ENCODE results near the gene TMEM123. TPM values are rescaled to one million over a fixed set of nuclear protein-coding genes. Genes with fewer than 3 reads are reported as not detected.

Gene TMEM123
- total RNA-seq, 2 experiments from 2014 or later: 288 to 307 TPM

DNA sequence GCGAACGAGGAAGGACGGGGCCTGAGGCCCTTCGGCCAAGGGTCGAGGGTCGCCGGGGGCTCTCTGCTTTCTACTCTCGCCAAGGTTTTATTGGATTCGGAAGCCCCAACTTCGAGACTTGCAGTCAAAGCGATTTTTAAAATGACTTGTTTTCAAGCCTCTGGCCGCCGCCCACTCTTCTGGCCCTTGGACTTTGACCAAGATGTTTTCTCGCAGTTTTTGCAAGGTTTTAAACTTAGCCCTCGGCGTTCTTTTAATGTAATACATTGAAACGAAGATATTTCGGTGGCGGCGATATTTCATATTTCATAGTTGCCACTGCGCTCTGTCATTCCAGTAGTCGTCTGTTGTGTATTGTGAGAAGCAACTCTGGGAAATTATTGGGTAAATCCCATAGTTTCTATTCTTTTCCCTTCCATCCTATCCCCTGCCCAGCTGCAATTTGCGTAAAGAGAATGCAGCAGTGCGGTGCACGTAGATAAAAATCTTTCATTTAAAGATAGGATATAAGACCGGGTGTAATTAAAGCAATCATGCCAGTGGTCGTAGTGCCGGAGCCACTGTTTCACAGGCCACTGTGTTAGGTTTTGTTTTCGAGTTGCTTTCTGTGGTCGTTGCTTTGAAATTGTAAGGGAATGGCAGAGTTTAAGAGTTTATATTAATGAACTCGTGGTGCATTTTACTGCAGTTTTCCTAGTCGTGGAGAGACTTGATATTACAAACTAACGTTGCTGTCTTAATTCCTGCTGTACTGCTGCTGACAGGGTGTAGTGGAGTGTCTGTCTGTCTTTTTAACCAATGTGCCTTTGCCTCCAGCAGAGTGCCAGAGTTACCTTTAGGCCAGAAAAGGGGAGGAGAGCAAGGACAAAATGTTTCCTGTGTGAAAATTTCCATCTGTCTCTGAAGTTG lies 104.8 kb downstream of the TMEM123 start:
- H3K27ac ChIP-seq (ENCODE audit: low read depth in 1 of 2, low read length in 2 of 2): peak overlapping the region; percentile 95 to 96
- DNase-seq (peak in 4 of 14 experiments; percentile 34 to 56 (median 49)), ATAC-seq (ENCODE audit: poor library complexity) (no peak)
- POLR2A ChIA-PET: interaction anchor here (1.1 to 2.8 kb wide), 4 partner anchors 14 to 148 kb away, joined by 4 to 13 read pairs (median 5); no protein-coding TSS in a partner anchor
- Mint-ChIP-seq H3K36me3 (ENCODE audit: low read depth) (peaks cover 56% of the 10 kb centered on the region), H3K4me1 (ENCODE audit: low read depth) (peaks cover 42% of the 10 kb centered on the region), H3K9me3 (no peaks in the 10 kb centered on the region), H3K27me3 (no peaks in the 10 kb centered on the region), H3K4me3 (peak overlapping the region; percentile 98), H3K27ac (peak overlapping the region; percentile 100)
- CTCF ChIA-PET: interaction anchor here (0.6 to 3.0 kb wide), 6 partner anchors 13 to 104 kb away, joined by 3 to 15 read pairs (median 3); no protein-coding TSS in a partner anchor
- H3K36me3 ChIP-seq (ENCODE audit: insufficient read depth, low read length): no peaks in the 10 kb centered on the region
- H3K27me3 ChIP-seq (ENCODE audit: control insufficient read depth in 1 of 2, insufficient read depth in 2 of 2, low read length in 2 of 2): no peaks in the 10 kb centered on the region
- intact Hi-C loops (cut with DNase I, micrococcal nuclease): loop anchor here (1.0 to 10.0 kb wide), 6 partner anchors 29 to 587 kb away; partner anchors contain the start of gene TMEM123 (in 1 of the 2)
- TF ChIP-seq CTCF (IDR thresholded peaks at IDR 0.05): no peak
- H3K4me1 ChIP-seq (ENCODE audit: insufficient read depth, low read length): peaks cover 6% of the 10 kb centered on the region
- H3K4me3 ChIP-seq (ENCODE audit: low read length): peak overlapping the region; percentile 65
- no peaks in the 10 kb centered on the region for H3K9me3 ChIP-seq (ENCODE audit: control insufficient read depth in 1 of 2, insufficient read depth in 1 of 2, low read length in 2 of 2)

- Histone ChIP-seq H3K27me3 (ENCODE audit: control insufficient read depth in 1 of 2, insufficient read depth in 2 of 2, low read length in 2 of 2) (no peaks in the 10 kb centered on the region), H3K9me3 (ENCODE audit: control insufficient read depth in 1 of 2, insufficient read depth in 1 of 2, low read length in 2 of 2) (no peaks in the 10 kb centered on the region), H3K36me3 (ENCODE audit: insufficient read depth, low read length) (no peaks in the 10 kb centered on the region), H3K4me1 (ENCODE audit: insufficient read depth, low read length) (peaks cover 7% of the 10 kb centered on the region), H3K27ac (ENCODE audit: low read depth in 1 of 2, low read length in 2 of 2) (peak within 1 kb of the TSS; percentile 95 to 96), H3K4me3 (ENCODE audit: low read length) (peak within 1 kb of the TSS; percentile 65)
- CTCF ChIA-PET: interaction anchor here (0.6 to 3.0 kb wide), 7 partner anchors 12 to 105 kb away, joined by 3 to 15 read pairs (median 3); no protein-coding TSS in a partner anchor
- intact Hi-C loops (cut with DNase I, micrococcal nuclease): loop anchor here (1.0 to 10.0 kb wide), 8 partner anchors 14 to 588 kb away; partner anchors contain the start of genes BIRC3 (in 1 of the 2) and TMEM123 (in 1 of the 2)
- Mint-ChIP-seq H3K27ac (peak within 1 kb of the TSS; percentile 100), H3K27me3 (no peaks in the 10 kb centered on the region), H3K9me3 (no peaks in the 10 kb centered on the region), H3K4me1 (ENCODE audit: low read depth) (peaks cover 44% of the 10 kb centered on the region), H3K4me3 (peak within 1 kb of the TSS; percentile 98), H3K36me3 (ENCODE audit: low read depth) (peaks cover 50% of the 10 kb centered on the region)
- ATAC-seq (ENCODE audit: poor library complexity) (peak; percentile 81), DNase-seq (peak; percentile 91 to 98 (median 94))
- POLR2A ChIA-PET: interaction anchor here (1.1 to 2.8 kb wide), 4 partner anchors 15 to 149 kb away, joined by 4 to 13 read pairs (median 5); no protein-coding TSS in a partner anchor
- peak; percentile 72 for TF ChIP-seq CTCF (IDR thresholded peaks at IDR 0.05)
Observed at GRCh38 chr11:102346748-102347461, 105.7 kb downstream of the TMEM123 start, which contains the start of gene BIRC2. Gene BIRC2 (plus strand): TSS chr11:102347214. CDS start chr11:102349855, 2,641 bp downstream.

DNA sequence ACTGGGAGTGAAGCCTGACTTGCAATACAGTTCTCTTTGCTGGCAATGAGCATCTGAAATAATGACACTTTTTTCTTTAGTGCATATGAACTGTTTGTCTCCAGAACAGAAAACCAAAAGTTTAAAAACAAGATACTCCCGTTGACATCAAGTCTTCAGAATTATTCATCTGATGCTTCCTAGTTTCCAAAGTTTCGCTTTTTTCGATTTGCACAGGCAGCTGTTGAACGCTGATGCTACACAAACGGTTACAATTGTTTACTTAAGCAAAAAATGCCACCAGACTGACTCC lies 106.2 kb downstream of the TMEM123 start:
- intact Hi-C loops (cut with DNase I, micrococcal nuclease): loop anchor here (1.0 to 10.0 kb wide), 7 partner anchors 15 to 588 kb away; partner anchors contain the start of genes BIRC3 (in 1 of the 2) and TMEM123 (in 1 of the 2)
- POLR2A ChIA-PET: no interaction called here
- ATAC-seq (ENCODE audit: poor library complexity) (no peak), DNase-seq (no peak)
- Mint-ChIP-seq H3K9me3 (no peaks in the 10 kb centered on the region), H3K27ac (peak overlapping the region; percentile 100), H3K27me3 (no peaks in the 10 kb centered on the region), H3K4me3 (peak overlapping the region; percentile 98), H3K4me1 (ENCODE audit: low read depth) (peaks cover 48% of the 10 kb centered on the region), H3K36me3 (ENCODE audit: low read depth) (peaks cover 45% of the 10 kb centered on the region)
- peaks cover 9% of the 10 kb centered on the region for H3K4me1 ChIP-seq (ENCODE audit: insufficient read depth, low read length)
- no peaks in the 10 kb centered on the region for H3K36me3 ChIP-seq (ENCODE audit: insufficient read depth, low read length)
- no peak for TF ChIP-seq CTCF (IDR thresholded peaks at IDR 0.05)
- H3K27ac ChIP-seq (ENCODE audit: low read depth in 1 of 2, low read length in 2 of 2): peak overlapping the region; percentile 95 to 96
- CTCF ChIA-PET: interaction anchor here (1.0 to 3.0 kb wide), 4 partner anchors 12 to 40 kb away, joined by 3 to 15 read pairs (median 3); no protein-coding TSS in a partner anchor
- H3K9me3 ChIP-seq (ENCODE audit: control insufficient read depth in 1 of 2, insufficient read depth in 1 of 2, low read length in 2 of 2): no peaks in the 10 kb centered on the region
- peak overlapping the region; percentile 65 for H3K4me3 ChIP-seq (ENCODE audit: low read length)
- no peaks in the 10 kb centered on the region for H3K27me3 ChIP-seq (ENCODE audit: control insufficient read depth in 1 of 2, insufficient read depth in 2 of 2, low read length in 2 of 2)
